Measurements from ENCODE around the gene SRRM5.

Gene SRRM5

GRCh38 chr19:43618921-43619261, 7.0 kb downstream of the SRRM5 start:
- H3K4me3 ChIP-seq (ENCODE audit: low read depth, low read length), result peak overlapping the region; percentile 83

GRCh38 chr19:43619262-43620060, 7.6 kb downstream of the SRRM5 start, which contains the start of gene ZNF428:
TSS of gene ZNF428 (minus strand) at chr19:43619629. CDS start at chr19:43614304, 5,325 bp downstream.
- no peaks in the 10 kb centered on the region for H3K36me3 ChIP-seq
- H3K27me3 ChIP-seq, result no peaks in the 10 kb centered on the region
- H3K4me3 ChIP-seq (ENCODE audit: low read depth, low read length), result peak within 1 kb of the TSS; percentile 83
- no peaks in the 10 kb centered on the region for H3K4me1 ChIP-seq
- TF ChIP-seq, protein P1, sequence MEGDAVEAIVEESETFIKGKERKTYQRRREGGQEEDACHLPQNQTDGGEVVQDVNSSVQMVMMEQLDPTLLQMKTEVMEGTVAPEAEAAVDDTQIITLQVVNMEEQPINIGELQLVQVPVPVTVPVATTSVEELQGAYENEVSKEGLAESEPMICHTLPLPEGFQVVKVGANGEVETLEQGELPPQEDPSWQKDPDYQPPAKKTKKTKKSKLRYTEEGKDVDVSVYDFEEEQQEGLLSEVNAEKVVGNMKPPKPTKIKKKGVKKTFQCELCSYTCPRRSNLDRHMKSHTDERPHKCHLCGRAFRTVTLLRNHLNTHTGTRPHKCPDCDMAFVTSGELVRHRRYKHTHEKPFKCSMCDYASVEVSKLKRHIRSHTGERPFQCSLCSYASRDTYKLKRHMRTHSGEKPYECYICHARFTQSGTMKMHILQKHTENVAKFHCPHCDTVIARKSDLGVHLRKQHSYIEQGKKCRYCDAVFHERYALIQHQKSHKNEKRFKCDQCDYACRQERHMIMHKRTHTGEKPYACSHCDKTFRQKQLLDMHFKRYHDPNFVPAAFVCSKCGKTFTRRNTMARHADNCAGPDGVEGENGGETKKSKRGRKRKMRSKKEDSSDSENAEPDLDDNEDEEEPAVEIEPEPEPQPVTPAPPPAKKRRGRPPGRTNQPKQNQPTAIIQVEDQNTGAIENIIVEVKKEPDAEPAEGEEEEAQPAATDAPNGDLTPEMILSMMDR (IDR thresholded peaks at IDR 0.05; ENCODE audit: low read depth, low read length), result no peak
- no peaks in the 10 kb centered on the region for H3K9me3 ChIP-seq
- peak; percentile 93 for DNase-seq

More at GRCh38 chr19:43618921-43619261, 7.0 kb downstream of the SRRM5 start:
- no peaks in the 10 kb centered on the region for H3K4me1 ChIP-seq
- DNase-seq, result peak; percentile 58
- no peaks in the 10 kb centered on the region for H3K27me3 ChIP-seq
- H3K36me3 ChIP-seq, result peaks cover 3% of the 10 kb centered on the region; the same call in 1 of the 2 replicates
- TF ChIP-seq, protein P1 (IDR thresholded peaks at IDR 0.05; ENCODE audit: low read depth, low read length), result no peak
- H3K9me3 ChIP-seq, result no peaks in the 10 kb centered on the region

- DNase-seq, result no peak
- Histone ChIP-seq H3K36me3 (no peaks in the 10 kb centered on the region), H3K4me1 (no peaks in the 10 kb centered on the region), H3K27me3 (no peaks in the 10 kb centered on the region), H3K9me3 (no peaks in the 10 kb centered on the region), H3K4me3 (ENCODE audit: low read depth, low read length) (peak overlapping the region; percentile 83)
- TF ChIP-seq, protein P1 (IDR thresholded peaks at IDR 0.05; ENCODE audit: low read depth, low read length), result no peak
Measured at GRCh38 chr19:43620061-43621001, 8.4 kb downstream of the SRRM5 start.

DNA sequence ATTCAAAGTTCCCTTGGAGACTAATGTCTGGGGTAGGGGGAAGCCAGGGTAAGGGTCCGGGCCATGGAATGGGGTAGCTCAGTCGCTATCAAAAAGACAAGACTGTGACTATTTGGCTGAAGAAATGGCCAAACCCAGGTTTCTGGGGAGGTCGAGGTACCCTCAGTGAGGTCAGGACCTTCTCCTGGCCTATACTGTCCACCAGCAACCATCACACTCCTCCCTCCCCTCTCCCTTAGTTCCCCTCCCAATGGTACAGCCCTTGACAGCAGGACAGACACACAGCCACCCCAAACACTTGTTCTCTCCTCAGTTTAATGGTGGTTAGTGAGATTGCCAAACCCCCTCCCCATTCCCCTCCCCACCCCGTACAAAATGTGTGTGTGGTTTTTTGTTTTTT, 10.2 kb downstream of the SRRM5 start:
- DNase-seq, result no peak
- TF ChIP-seq, protein P1 (IDR thresholded peaks at IDR 0.05; ENCODE audit: low read depth, low read length), result no peak
- Histone ChIP-seq H3K36me3 (no peaks in the 10 kb centered on the region), H3K4me3 (ENCODE audit: low read depth, low read length) (no peak overlapping the region), H3K27me3 (no peaks in the 10 kb centered on the region), H3K9me3 (no peaks in the 10 kb centered on the region), H3K4me1 (no peaks in the 10 kb centered on the region)

- H3K4me3 ChIP-seq (ENCODE audit: low read depth, low read length), result no peak overlapping the region
- TF ChIP-seq, protein P1 (IDR thresholded peaks at IDR 0.05; ENCODE audit: low read depth, low read length), result no peak
- DNase-seq, result no peak
- no peaks in the 10 kb centered on the region for H3K4me1 ChIP-seq
- no peaks in the 10 kb centered on the region for H3K27me3 ChIP-seq
- no peaks in the 10 kb centered on the region; the same call in 1 of the 2 replicates for H3K9me3 ChIP-seq
- H3K36me3 ChIP-seq, result no peaks in the 10 kb centered on the region
Measured at GRCh38 chr19:43622956-43623355, 11.1 kb downstream of the SRRM5 start.

Measured in BE2C (cell line).